Gastrocnemius medialis (tissue), 4 donors: ENCODE results near the gene ZBTB49. TPM values are rescaled to one million over a fixed set of nuclear protein-coding genes. Genes with fewer than 3 reads are reported as not detected.

ENCODE experiments used
- ATAC-seq, 2 donors: fragments of 150-250 bp; one replicate each; pipeline ENCODE4 v1.9.1; 2016
- DNase-seq, 2 donors: peaks; one replicate each; pipeline ENCODE4 v3.0.0-alpha.2; 2019
- H3K27ac ChIP-seq, 4 donors: fragments of 200-600 bp; sonication (generic); 1 replicate in 1 of 4; 2 replicates in 3 of 4; pipeline ENCODE4 v1.5.1; 2016 to 2018; ENCODE audit warnings: mild to moderate bottlenecking in 2 of 4, moderate library complexity in 1 of 4
- H3K27me3 ChIP-seq, 3 donors: fragments of 200-600 bp; sonication (generic) in 2 of 3; 1 replicate in 1 of 3; 2 replicates in 2 of 3; pipeline versions ENCODE4 v1.5.1 to v1.6.0; 2016 to 2019; ENCODE audit warnings: mild to moderate bottlenecking in 1 of 3, moderate library complexity in 1 of 3
- H3K36me3 ChIP-seq, 2 donors: fragments of 200-600 bp; sonication (generic) in 1 of 2; one replicate each; pipeline ENCODE4 v1.5.1; 2017 to 2018
- H3K4me1 ChIP-seq, 2 donors: fragments of 200-600 bp; sonication (generic) in 1 of 2; one replicate each; pipeline ENCODE4 v1.5.1; 2016 to 2017; ENCODE audit warnings: mild to moderate bottlenecking in 2 of 2
- H3K4me3 ChIP-seq, 4 donors: fragments of 200-600 bp; sonication (generic) in 3 of 4; 1 replicate in 1 of 4; 2 replicates in 3 of 4; pipeline ENCODE4 v1.5.1; 2016 to 2019; ENCODE audit warnings: mild to moderate bottlenecking in 2 of 4
- H3K9me3 ChIP-seq, 3 donors: fragments of 200-600 bp; sonication (generic) in 2 of 3; 1 replicate in 1 of 3; 2 replicates in 2 of 3; pipeline ENCODE4 v1.5.1; 2016 to 2019
- POLR2A ChIP-seq, 2 donors: fragments of 450-650 bp; IDR thresholded peaks; one replicate each; pipeline ENCODE4 v1.6.1; 2017; ENCODE audit warnings: antibody characterized with exemption in 2 of 2, mild to moderate bottlenecking in 2 of 2, moderate library complexity in 2 of 2
- in situ Hi-C, 4 donors: fragments of 200-750 bp; cut with MboI; loops; one replicate each; pipeline versions ENCODE4 v1.15.0 to v1.8.0; 2017; ENCODE audit warnings: low sequenced_read_pairs in 4 of 4
- intact Hi-C: fragments of 100-400 bp; cut with DNase I; formaldehyde crosslinking; loops from one replicate; pipeline ENCODE4 v1.15.1; 2023; ENCODE audit warnings: low total_unique reads
- total RNA-seq, 4 donors: library from RNA; depleted of rRNA; stranded (reverse); fragments of >200 nt; gene quantifications; one replicate each; pipeline versions ENCODE4 v1.1.0 to v1.2.3, GENCODE V29; 2016
- TF ChIP-seq, protein P1 (sequence below), 5 experiments: fragments of 450-650 bp in 3 of 5; fragments of 200-600 bp in 2 of 5; sonication (generic) in 2 of 5; IDR thresholded peaks in 4 of 5; conservative IDR thresholded peaks in 1 of 5; 1 replicate in 4 of 5; 2 replicates in 1 of 5; pipeline ENCODE4 v1.5.1; 2016 to 2019; ENCODE audit warnings: antibody characterized with exemption in 5 of 5, mild to moderate bottlenecking in 3 of 5, moderate library complexity in 3 of 5

The ZBTB49 gene
- total RNA-seq, 4 donors from 2014 or later, result 1.7 to 2.8 (median 2.5) TPM

GRCh38 chr4:4267981-4268380 is 22.1 kb upstream of the ZBTB49 start:
- Histone ChIP-seq H3K27me3 (no peaks in the 10 kb centered on the region), H3K36me3 (peaks cover 0 to 39% of the 10 kb centered on the region in 2 donors), H3K4me1 (no peaks in the 10 kb centered on the region), H3K4me3 (no peak overlapping the region), H3K9me3 (no peaks in the 10 kb centered on the region), H3K27ac (no peak overlapping the region)
- no peak for ATAC-seq
- in situ Hi-C loops (loop anchor here in 1 of 4 donors (25.0 kb wide), 1 partner anchor 269 kb away; the partner anchor contains the start of gene STX18), intact Hi-C loops (no loop called here)
- no peak for DNase-seq
- no peak for TF ChIP-seq POLR2A (IDR thresholded peaks at IDR 0.05)
- TF ChIP-seq, protein P1, sequence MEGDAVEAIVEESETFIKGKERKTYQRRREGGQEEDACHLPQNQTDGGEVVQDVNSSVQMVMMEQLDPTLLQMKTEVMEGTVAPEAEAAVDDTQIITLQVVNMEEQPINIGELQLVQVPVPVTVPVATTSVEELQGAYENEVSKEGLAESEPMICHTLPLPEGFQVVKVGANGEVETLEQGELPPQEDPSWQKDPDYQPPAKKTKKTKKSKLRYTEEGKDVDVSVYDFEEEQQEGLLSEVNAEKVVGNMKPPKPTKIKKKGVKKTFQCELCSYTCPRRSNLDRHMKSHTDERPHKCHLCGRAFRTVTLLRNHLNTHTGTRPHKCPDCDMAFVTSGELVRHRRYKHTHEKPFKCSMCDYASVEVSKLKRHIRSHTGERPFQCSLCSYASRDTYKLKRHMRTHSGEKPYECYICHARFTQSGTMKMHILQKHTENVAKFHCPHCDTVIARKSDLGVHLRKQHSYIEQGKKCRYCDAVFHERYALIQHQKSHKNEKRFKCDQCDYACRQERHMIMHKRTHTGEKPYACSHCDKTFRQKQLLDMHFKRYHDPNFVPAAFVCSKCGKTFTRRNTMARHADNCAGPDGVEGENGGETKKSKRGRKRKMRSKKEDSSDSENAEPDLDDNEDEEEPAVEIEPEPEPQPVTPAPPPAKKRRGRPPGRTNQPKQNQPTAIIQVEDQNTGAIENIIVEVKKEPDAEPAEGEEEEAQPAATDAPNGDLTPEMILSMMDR (IDR thresholded peaks at IDR 0.05 in 4 of 5, conservative IDR thresholded peaks at IDR 0.05 in 1 of 5), result no peak

DNA sequence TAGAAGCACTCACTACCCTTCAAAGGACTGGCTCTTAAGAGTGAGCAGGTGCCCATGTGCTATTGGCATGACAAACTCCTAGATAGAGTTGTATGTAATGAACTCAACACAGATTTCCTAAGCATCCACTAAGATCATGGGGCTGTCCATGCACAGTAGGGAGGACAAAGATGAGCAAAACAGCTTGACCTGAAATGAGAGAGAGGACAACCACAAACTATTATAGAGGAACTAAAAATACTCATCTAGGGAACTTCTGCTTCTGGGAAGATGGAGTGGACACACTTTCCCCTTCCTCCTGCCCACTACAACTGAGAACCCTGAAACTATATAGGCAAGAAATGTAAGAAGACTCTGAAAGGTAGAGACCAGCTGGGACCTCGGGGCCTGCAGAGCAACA is 21.3 kb upstream of the ZBTB49 start:
- TF ChIP-seq, protein P1 (IDR thresholded peaks at IDR 0.05 in 4 of 5, conservative IDR thresholded peaks at IDR 0.05 in 1 of 5), result no peak
- TF ChIP-seq POLR2A (IDR thresholded peaks at IDR 0.05), result no peak
- no peaks in the 10 kb centered on the region for H3K4me1 ChIP-seq
- no peak overlapping the region for H3K4me3 ChIP-seq
- ATAC-seq (no peak), DNase-seq (no peak)
- no peaks in the 10 kb centered on the region for H3K9me3 ChIP-seq
- peaks cover 0 to 47% of the 10 kb centered on the region in 2 donors for H3K36me3 ChIP-seq
- intact Hi-C loops, result no loop called here
- H3K27ac ChIP-seq, result no peak overlapping the region
- in situ Hi-C loops, result loop anchor here in 1 of 4 donors (25.0 kb wide), 1 partner anchor 269 kb away; the partner anchor contains the start of gene STX18
- no peaks in the 10 kb centered on the region for H3K27me3 ChIP-seq

- Histone ChIP-seq H3K9me3 (no peaks in the 10 kb centered on the region), H3K27me3 (no peaks in the 10 kb centered on the region), H3K36me3 (peaks cover 0 to 52% of the 10 kb centered on the region in 2 donors), H3K4me3 (no peak overlapping the region), H3K27ac (peak overlapping the region in 1 of 4 donors; percentile 2), H3K4me1 (no peaks in the 10 kb centered on the region)
- ATAC-seq (no peak), DNase-seq (no peak)
- no peak for TF ChIP-seq POLR2A (IDR thresholded peaks at IDR 0.05)
- TF ChIP-seq, protein P1 (IDR thresholded peaks at IDR 0.05 in 4 of 5, conservative IDR thresholded peaks at IDR 0.05 in 1 of 5), result no peak
- intact Hi-C loops (no loop called here), in situ Hi-C loops (loop anchor here in 1 of 4 donors (25.0 kb wide), 1 partner anchor 268 kb away; the partner anchor contains the start of gene STX18)
Observed at GRCh38 chr4:4269331-4269731, 20.7 kb upstream of the ZBTB49 start.

- TF ChIP-seq, protein P1 (IDR thresholded peaks at IDR 0.05 in 4 of 5, conservative IDR thresholded peaks at IDR 0.05 in 1 of 5), result no peak
- no peak for TF ChIP-seq POLR2A (IDR thresholded peaks at IDR 0.05)
- no peak overlapping the region for H3K4me3 ChIP-seq
- intact Hi-C loops, result no loop called here
- no peaks in the 10 kb centered on the region for H3K27me3 ChIP-seq
- no peak for DNase-seq
- in situ Hi-C loops, result loop anchor here in 1 of 4 donors (25.0 kb wide), 1 partner anchor 267 kb away; the partner anchor contains the start of gene STX18
- no peaks in the 10 kb centered on the region for H3K9me3 ChIP-seq
- no peak for ATAC-seq
- H3K36me3 ChIP-seq, result peaks cover 0 to 57% of the 10 kb centered on the region in 2 donors
- peak overlapping the region in 1 of 4 donors; percentile 2 for H3K27ac ChIP-seq
- H3K4me1 ChIP-seq, result no peaks in the 10 kb centered on the region
Observed at GRCh38 chr4:4269856-4270255, 20.2 kb upstream of the ZBTB49 start.
